Measurements from ENCODE around the gene PSD4. TPM values are rescaled to one million over a fixed set of nuclear protein-coding genes. Genes with fewer than 3 reads are reported as not detected.

PSD4 gene
- total and polyA plus RNA-seq, 10 donors = 43.9 to 154 (median 88.1) TPM

- Histone ChIP-seq H3K27me3 (replicated peaks in 1 of 7) (peaks cover 0 to 10% (median 0%) of the 10 kb centered on the region in 7 donors), H3K9me3 (no peaks in the 10 kb centered on the region), H3K4me3 (no peak overlapping the region), H3K4me1 (peaks cover 0 to 23% (median 3%) of the 10 kb centered on the region in 6 donors), H3K36me3 (no peaks in the 10 kb centered on the region), H3K27ac (no peak overlapping the region)
- TF ChIP-seq POLR2AphosphoS5 (IDR thresholded peaks at IDR 0.05) (peak in 1 of 3 donors; percentile 14), CTCF (IDR thresholded peaks at IDR 0.05 in 8 of 11, conservative IDR thresholded peaks at IDR 0.05 in 3 of 11) (no peak)
- WGBS, 5 donors = 79 to 90% (median 82%) methylated on average over 15 of the region's 15 CpGs
- intact Hi-C loops (cut with DNase I; ENCODE audit: low total_unique reads) = loop anchor here (10.0 kb wide), 1 partner anchor 45 kb away; no protein-coding TSS in a partner anchor
- DNase-seq = no peak
These were observed 35.9 kb downstream of the PSD4 start for GRCh38 chr2:113209646-113210171.

- DNase-seq = no peak
- peaks cover 0 to 17% (median 3%) of the 10 kb centered on the region in 6 donors for H3K4me1 ChIP-seq
- no peaks in the 10 kb centered on the region for H3K9me3 ChIP-seq
- peaks cover 0 to 10% (median 0%) of the 10 kb centered on the region in 7 donors for H3K27me3 ChIP-seq (replicated peaks in 1 of 7)
- no peak for TF ChIP-seq CTCF (IDR thresholded peaks at IDR 0.05 in 8 of 11, conservative IDR thresholded peaks at IDR 0.05 in 3 of 11)
- no peak for TF ChIP-seq POLR2AphosphoS5 (IDR thresholded peaks at IDR 0.05)
- no peak for TF ChIP-seq POLR2A (IDR thresholded peaks at IDR 0.05)
- peak overlapping the region in 1 of 8 donors; percentile 9 for H3K27ac ChIP-seq
- WGBS, 5 donors = 81 to 92% (median 85%) methylated on average over 13 of the region's 13 CpGs
- no peaks in the 10 kb centered on the region for H3K36me3 ChIP-seq
- no peak overlapping the region for H3K4me3 ChIP-seq
- intact Hi-C loops (cut with DNase I; ENCODE audit: low total_unique reads) = no loop called here
These were observed 37.7 kb downstream of the PSD4 start for GRCh38 chr2:113211226-113212105.

GRCh38 chr2:113212245-113213060, 38.7 kb downstream of the PSD4 start:
- H3K27me3 ChIP-seq (replicated peaks in 1 of 7) = peaks cover 0 to 10% (median 0%) of the 10 kb centered on the region in 7 donors
- DNase-seq = no peak
- TF ChIP-seq POLR2AphosphoS5 (IDR thresholded peaks at IDR 0.05) (no peak), CTCF (IDR thresholded peaks at IDR 0.05 in 8 of 11, conservative IDR thresholded peaks at IDR 0.05 in 3 of 11) (no peak), POLR2A (IDR thresholded peaks at IDR 0.05) (no peak)
- peaks cover under 1 to 25% (median 8%) of the 10 kb centered on the region in 6 donors for H3K4me1 ChIP-seq
- WGBS, 5 donors = 36 to 41% (median 40%) methylated on average over 25 to 26 of the region's 26 CpGs
- H3K36me3 ChIP-seq = no peaks in the 10 kb centered on the region
- no peaks in the 10 kb centered on the region for H3K9me3 ChIP-seq
- intact Hi-C loops (cut with DNase I; ENCODE audit: low total_unique reads) = no loop called here
- H3K4me3 ChIP-seq = no peak overlapping the region
- peak overlapping the region in 1 of 8 donors; percentile 9 for H3K27ac ChIP-seq
